ENCODE measurements around the gene JARID2. TPM values are rescaled to one million over a fixed set of nuclear protein-coding genes. Genes with fewer than 3 reads are reported as not detected.

The JARID2 gene
- total and polyA plus RNA-seq, 12 donors = 2.3 to 11.6 (median 8.7) TPM

GRCh38 chr6:15464211-15464725 is 218.4 kb downstream of the JARID2 start:
- H3K9me3 ChIP-seq = no peaks in the 10 kb centered on the region
- ATAC-seq (peak in 3 of 8 donors; percentile 30 to 42 (median 38)), DNase-seq (peak in 1 of 2 donors; percentile 24)
- no peak overlapping the region for H3K4me3 ChIP-seq
- peaks cover 0 to 37% (median 21%) of the 10 kb centered on the region in 9 donors for H3K4me1 ChIP-seq
- peaks cover 0 to 7% (median 0%) of the 10 kb centered on the region in 9 donors for H3K36me3 ChIP-seq
- intact Hi-C loops (cut with DNase I) = no loop called here
- no peak overlapping the region for H3K27ac ChIP-seq
- H3K27me3 ChIP-seq = no peaks in the 10 kb centered on the region
- WGBS, 2 donors = 80 to 84% methylated on average over 5 of the region's 5 CpGs
- peak; percentile 29 to 77 (median 57) for TF ChIP-seq CTCF (IDR thresholded peaks at IDR 0.05)

- H3K27me3 ChIP-seq = no peaks in the 10 kb centered on the region
- no peak overlapping the region for H3K27ac ChIP-seq
- H3K4me1 ChIP-seq = peaks cover 0 to 27% (median 18%) of the 10 kb centered on the region in 9 donors
- peaks cover 0 to 16% (median 4%) of the 10 kb centered on the region in 9 donors for H3K36me3 ChIP-seq
- H3K9me3 ChIP-seq = no peaks in the 10 kb centered on the region
- ATAC-seq = no peak
- intact Hi-C loops (cut with DNase I) = no loop called here
- WGBS, 2 donors = 81 to 94% methylated on average over 6 of the region's 6 CpGs
- no peak for TF ChIP-seq CTCF (IDR thresholded peaks at IDR 0.05)
- DNase-seq = no peak
- no peak overlapping the region for H3K4me3 ChIP-seq
Measured at GRCh38 chr6:15465212-15465611, 219.3 kb downstream of the JARID2 start.

GRCh38 chr6:15470746-15471145 is 224.9 kb downstream of the JARID2 start:
- Histone ChIP-seq H3K36me3 (peaks cover 0 to 38% (median 4%) of the 10 kb centered on the region in 9 donors), H3K4me1 (peaks cover 4 to 55% (median 40%) of the 10 kb centered on the region in 9 donors), H3K4me3 (no peak overlapping the region), H3K27me3 (no peaks in the 10 kb centered on the region), H3K27ac (peak overlapping the region in 4 of 10 donors; percentile 1 to 24 (median 13)), H3K9me3 (no peaks in the 10 kb centered on the region)
- intact Hi-C loops (cut with DNase I) = loop anchor here in 2 of 10 donors (10.0 kb wide), 2 partner anchors 216 to 766 kb away; no protein-coding TSS in a partner anchor
- 73 to 78% methylated on average over 8 of the region's 8 CpGs for WGBS, 2 donors
- no peak for DNase-seq
- TF ChIP-seq CTCF (IDR thresholded peaks at IDR 0.05) = no peak
- ATAC-seq = peak in 3 of 8 donors; percentile 23 to 39 (median 38)

- no peak for DNase-seq
- Histone ChIP-seq H3K27me3 (no peaks in the 10 kb centered on the region), H3K27ac (peak overlapping the region in 7 of 10 donors; percentile 69 to 80 (median 75)), H3K4me3 (no peak overlapping the region), H3K4me1 (peaks cover 17 to 74% (median 56%) of the 10 kb centered on the region in 9 donors), H3K9me3 (no peaks in the 10 kb centered on the region), H3K36me3 (peaks cover 0 to 45% (median 4%) of the 10 kb centered on the region in 9 donors)
- 73 to 77% methylated on average over 3 of the region's 3 CpGs for WGBS, 2 donors
- intact Hi-C loops (cut with DNase I) = loop anchor here in 2 of 10 donors (10.0 kb wide), 2 partner anchors 218 to 768 kb away; no protein-coding TSS in a partner anchor
- no peak for TF ChIP-seq CTCF (IDR thresholded peaks at IDR 0.05)
- ATAC-seq = no peak
Measured at GRCh38 chr6:15472621-15473020, 226.8 kb downstream of the JARID2 start.

Measured in heart right ventricle (tissue), 16 donors.